A673 (cell line): Measurements from ENCODE around the gene PSMD3.

ENCODE experiments used
- CTCF ChIP-seq: fragments of 300-800, 200-600 bp; sonication (generic); conservative IDR thresholded peaks from 2 replicates; pipeline ENCODE4 v1.5.1; 2017; ENCODE audit warnings: low read depth, mild to moderate bottlenecking, antibody characterized with exemption, low read length, moderate library complexity, mixed read lengths
- EZH2 ChIP-seq: fragments of 200-600 bp; sonication (generic); IDR thresholded peaks from 2 replicates; pipeline ENCODE4 v1.6.1; 2017; ENCODE audit warnings: borderline replicate concordance, low read depth, mild to moderate bottlenecking, mixed read lengths, antibody characterized with exemption, low read length; ENCODE audit not compliant: poor library complexity, severe bottlenecking

GRCh38 chr17:40033339-40033738 lies 52.7 kb downstream of the PSMD3 start:
- TF ChIP-seq CTCF (no peak), EZH2 (no peak)
